SK-N-MC (cell line): ENCODE data around the gene ZP2.

Source experiments
- EZH2 ChIP-seq: fragments of 200-600 bp; sonication (generic); IDR thresholded peaks from one replicate; pipeline ENCODE4 v1.6.1; 2017; ENCODE audit warnings: antibody characterized with exemption
- POLR2AphosphoS5 ChIP-seq: IDR thresholded peaks from 2 replicates; pipeline ENCODE4 v1.6.1; 2012; ENCODE audit warnings: mild to moderate bottlenecking, low read depth, low read length, borderline replicate concordance

- no peak for TF ChIP-seq EZH2
- no peak for TF ChIP-seq POLR2AphosphoS5
These were observed 17.0 kb upstream of the ZP2 start for GRCh38 chr16:21228361-21228872.
